Measurements from ENCODE around the gene SEMA3D. TPM values are rescaled to one million over a fixed set of nuclear protein-coding genes. Genes with fewer than 3 reads are reported as not detected.

Gene SEMA3D
- total RNA-seq, 1 experiment from 2014 or later: 4.8 TPM

DNA sequence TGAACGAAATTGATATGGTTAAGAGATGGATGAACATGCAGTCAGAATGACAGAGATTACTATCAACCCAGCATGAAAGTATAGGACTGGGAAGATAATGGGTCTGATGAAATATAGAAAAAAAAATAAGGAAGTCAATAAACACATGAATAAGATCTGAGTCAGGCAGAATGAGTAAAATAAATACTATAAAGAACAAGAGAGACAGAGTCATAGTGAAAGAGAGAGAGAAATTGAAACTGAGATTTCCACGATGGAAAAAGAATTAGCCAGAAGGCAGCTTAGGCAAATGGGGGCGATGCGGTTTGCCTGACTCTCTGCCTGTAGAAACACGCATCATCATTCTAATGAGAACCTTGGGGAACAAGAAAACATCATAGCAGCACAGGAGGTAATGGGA is 26.6 kb downstream of the SEMA3D start:
- H3K4me3 ChIP-seq: no peak overlapping the region; the same call in 1 of the 2 replicates
- intact Hi-C loops (cut with micrococcal nuclease; ENCODE audit: unreplicated experiment): no loop called here
- no TSS peak for BruUV-seq (replicated peaks)
- peak overlapping the region; percentile 57 for H3K4me2 ChIP-seq
- no peaks in the 10 kb centered on the region for H3F3A ChIP-seq (ENCODE audit: insufficient read depth, low read depth)
- no peaks in the 10 kb centered on the region for H4K20me1 ChIP-seq (ENCODE audit: insufficient read depth)
- no peaks in the 10 kb centered on the region for H3K27me3 ChIP-seq (ENCODE audit: insufficient read depth, low read depth)
- CTCF ChIA-PET: no interaction called here
- H3K27ac ChIP-seq: no peak overlapping the region
- no peaks in the 10 kb centered on the region for H3K9me2 ChIP-seq (ENCODE audit: insufficient read depth)
- no peaks in the 10 kb centered on the region for H3K36me3 ChIP-seq (ENCODE audit: low read depth)
- H3K9me3 ChIP-seq (ENCODE audit: insufficient read depth, low read depth): no peaks in the 10 kb centered on the region; the same call in 1 of the 2 replicates
- H2AFZ ChIP-seq: peak overlapping the region; percentile 60; the same call in 1 of the 2 replicates
- TF ChIP-seq, protein P1, sequence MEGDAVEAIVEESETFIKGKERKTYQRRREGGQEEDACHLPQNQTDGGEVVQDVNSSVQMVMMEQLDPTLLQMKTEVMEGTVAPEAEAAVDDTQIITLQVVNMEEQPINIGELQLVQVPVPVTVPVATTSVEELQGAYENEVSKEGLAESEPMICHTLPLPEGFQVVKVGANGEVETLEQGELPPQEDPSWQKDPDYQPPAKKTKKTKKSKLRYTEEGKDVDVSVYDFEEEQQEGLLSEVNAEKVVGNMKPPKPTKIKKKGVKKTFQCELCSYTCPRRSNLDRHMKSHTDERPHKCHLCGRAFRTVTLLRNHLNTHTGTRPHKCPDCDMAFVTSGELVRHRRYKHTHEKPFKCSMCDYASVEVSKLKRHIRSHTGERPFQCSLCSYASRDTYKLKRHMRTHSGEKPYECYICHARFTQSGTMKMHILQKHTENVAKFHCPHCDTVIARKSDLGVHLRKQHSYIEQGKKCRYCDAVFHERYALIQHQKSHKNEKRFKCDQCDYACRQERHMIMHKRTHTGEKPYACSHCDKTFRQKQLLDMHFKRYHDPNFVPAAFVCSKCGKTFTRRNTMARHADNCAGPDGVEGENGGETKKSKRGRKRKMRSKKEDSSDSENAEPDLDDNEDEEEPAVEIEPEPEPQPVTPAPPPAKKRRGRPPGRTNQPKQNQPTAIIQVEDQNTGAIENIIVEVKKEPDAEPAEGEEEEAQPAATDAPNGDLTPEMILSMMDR (conservative IDR thresholded peaks at IDR 0.05): no peak
- TF ChIP-seq EZH2 (IDR thresholded peaks at IDR 0.05; ENCODE audit: low read depth): no peak
- 0 out of 2 replicates have a peak, but pooled peaks cover 9% of the 10 kb centered on the region for H3K4me1 ChIP-seq (replicated peaks; ENCODE audit: insufficient read depth)
- no peak for DNase-seq
- POLR2A ChIA-PET (ENCODE audit: unreplicated experiment): no interaction called here
- H3K79me2 ChIP-seq (ENCODE audit: low read depth): no peaks in the 10 kb centered on the region

DNA sequence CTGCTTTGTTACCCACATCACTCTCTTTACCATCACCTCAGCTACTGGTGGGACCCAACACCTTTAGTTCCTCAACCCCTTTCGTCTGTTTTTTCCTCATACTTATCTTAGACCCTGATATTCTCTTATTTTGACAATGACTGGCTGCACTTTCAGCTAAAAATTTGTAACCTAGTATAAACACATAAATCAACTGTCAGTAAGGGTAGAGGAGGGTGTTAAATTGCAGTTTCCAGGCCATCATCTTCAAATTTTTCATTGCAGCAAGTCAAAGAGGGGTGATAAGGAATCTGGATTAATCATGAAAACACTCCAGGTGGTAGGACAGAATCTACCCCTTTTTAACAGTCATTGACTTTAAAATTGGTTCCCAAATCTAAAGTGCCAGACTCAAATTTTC is 27.9 kb downstream of the SEMA3D start:
- Histone ChIP-seq H3K27ac (no peak overlapping the region), H3K27me3 (ENCODE audit: insufficient read depth, low read depth) (no peaks in the 10 kb centered on the region), H2AFZ (no peak overlapping the region), H3K36me3 (ENCODE audit: low read depth) (no peaks in the 10 kb centered on the region), H3K4me2 (no peak overlapping the region), H3F3A (ENCODE audit: insufficient read depth, low read depth) (no peaks in the 10 kb centered on the region), H3K79me2 (ENCODE audit: low read depth) (no peaks in the 10 kb centered on the region), H3K9me3 (ENCODE audit: insufficient read depth, low read depth) (no peaks in the 10 kb centered on the region; the same call in 1 of the 2 replicates), H3K4me1 (replicated peaks; ENCODE audit: insufficient read depth) (0 out of 2 replicates have a peak, but pooled peaks cover 9% of the 10 kb centered on the region), H3K4me3 (no peak overlapping the region), H3K9me2 (ENCODE audit: insufficient read depth) (no peaks in the 10 kb centered on the region), H4K20me1 (ENCODE audit: insufficient read depth) (no peaks in the 10 kb centered on the region)
- BruUV-seq (replicated peaks): no TSS peak
- no peak for DNase-seq
- ChIA-PET POLR2A (ENCODE audit: unreplicated experiment) (no interaction called here), CTCF (no interaction called here)
- intact Hi-C loops (cut with micrococcal nuclease; ENCODE audit: unreplicated experiment): no loop called here
- TF ChIP-seq, protein P1 (conservative IDR thresholded peaks at IDR 0.05): no peak
- TF ChIP-seq EZH2 (IDR thresholded peaks at IDR 0.05; ENCODE audit: low read depth): no peak

DNA sequence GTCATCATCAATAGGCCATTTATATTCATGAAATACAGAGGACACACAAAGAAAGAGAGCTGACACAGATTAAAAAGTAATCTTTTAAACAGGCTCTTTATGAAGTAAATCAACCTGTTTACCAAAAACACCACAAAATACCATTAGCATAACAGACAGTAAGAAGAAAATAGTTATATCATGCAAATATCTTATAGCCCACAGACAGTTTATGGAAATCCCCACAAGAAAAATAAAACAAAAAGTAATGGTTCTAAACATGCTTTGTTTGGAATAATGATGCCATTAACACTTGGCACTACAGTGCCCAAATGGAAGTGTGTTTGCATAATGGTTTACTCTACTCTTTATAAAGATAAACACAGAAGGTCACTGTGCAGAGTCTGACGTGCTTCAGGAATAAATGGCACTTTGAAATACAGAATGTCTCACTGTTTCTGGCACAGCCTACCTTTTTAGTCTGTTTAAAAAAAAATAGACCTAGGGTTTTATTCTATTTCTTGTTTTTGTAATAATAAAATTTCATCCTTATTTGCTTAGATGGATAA is 30.1 kb downstream of the SEMA3D start:
- Histone ChIP-seq H3K4me3 (no peak overlapping the region), H3K27ac (no peak overlapping the region), H2AFZ (no peak overlapping the region), H3F3A (ENCODE audit: insufficient read depth, low read depth) (no peaks in the 10 kb centered on the region), H3K79me2 (ENCODE audit: low read depth) (no peaks in the 10 kb centered on the region), H3K9me2 (ENCODE audit: insufficient read depth) (no peaks in the 10 kb centered on the region; the same call in 1 of the 2 replicates), H3K9me3 (ENCODE audit: insufficient read depth, low read depth) (no peaks in the 10 kb centered on the region; the same call in 1 of the 2 replicates), H3K4me1 (replicated peaks; ENCODE audit: insufficient read depth) (0 out of 2 replicates have a peak, but pooled peaks cover 9% of the 10 kb centered on the region), H4K20me1 (ENCODE audit: insufficient read depth) (no peaks in the 10 kb centered on the region), H3K4me2 (no peak overlapping the region), H3K36me3 (ENCODE audit: low read depth) (no peaks in the 10 kb centered on the region), H3K27me3 (ENCODE audit: insufficient read depth, low read depth) (no peaks in the 10 kb centered on the region)
- CTCF ChIA-PET: no interaction called here
- TF ChIP-seq EZH2 (IDR thresholded peaks at IDR 0.05; ENCODE audit: low read depth): no peak
- TF ChIP-seq, protein P1 (conservative IDR thresholded peaks at IDR 0.05): no peak
- BruUV-seq (replicated peaks): no TSS peak
- DNase-seq: no peak
- POLR2A ChIA-PET (ENCODE audit: unreplicated experiment): no interaction called here
- intact Hi-C loops (cut with micrococcal nuclease; ENCODE audit: unreplicated experiment): no loop called here
